AG09319 (cell line): ENCODE data around the gene TMPRSS4.

Experiments
- DNase-seq: peaks from one replicate; pipeline ENCODE4 v3.0.0-alpha.2; 2010; ENCODE audit warnings: low read depth; ENCODE audit errors: extremely low read depth
- CTCF ChIP-seq: IDR thresholded peaks from 2 replicates; pipeline ENCODE4 v1.5.1; 2011; ENCODE audit warnings: low read depth, mild to moderate bottlenecking, inconsistent platforms, low read length, moderate library complexity

Gene TMPRSS4

GRCh38 chr11:118132385-118133151, 55.7 kb downstream of the TMPRSS4 start:
- no peak for DNase-seq
- TF ChIP-seq CTCF, result no peak

GRCh38 chr11:118133816-118134215, 56.9 kb downstream of the TMPRSS4 start:
- TF ChIP-seq CTCF, result no peak
- no peak for DNase-seq

- no peak for TF ChIP-seq CTCF
- no peak for DNase-seq
Observed at GRCh38 chr11:118135051-118135795, 58.3 kb downstream of the TMPRSS4 start.

GRCh38 chr11:118135796-118136165, 58.9 kb downstream of the TMPRSS4 start:
- no peak for DNase-seq
- TF ChIP-seq CTCF, result no peak

GRCh38 chr11:118136341-118136740, 59.5 kb downstream of the TMPRSS4 start:
- DNase-seq, result no peak
- TF ChIP-seq CTCF, result no peak

- no peak for TF ChIP-seq CTCF
- DNase-seq, result no peak
Observed at GRCh38 chr11:118136801-118137200, 59.9 kb downstream of the TMPRSS4 start.

- no peak for DNase-seq
- no peak for TF ChIP-seq CTCF
Observed at GRCh38 chr11:118138839-118139420, 62.1 kb downstream of the TMPRSS4 start.
